GM21390 (cell line): Measurements from ENCODE around the gene C3orf18.
"Not testable (repeated sequence)": the region's sequence is repeated elsewhere in the genome, so short reads cannot be mapped to it uniquely, and the experiment has no call there.

Experiments used
- ATAC-seq: cut with Tn5 transposase; IDR thresholded peaks from one replicate; pipeline ENCODE4 v1.9.1; 2021; ENCODE audit not compliant: unreplicated experiment

Gene C3orf18

GRCh38 chr3:50525191-50525910 lies 42.2 kb downstream of the C3orf18 start:
- ATAC-seq, result no peak

DNA sequence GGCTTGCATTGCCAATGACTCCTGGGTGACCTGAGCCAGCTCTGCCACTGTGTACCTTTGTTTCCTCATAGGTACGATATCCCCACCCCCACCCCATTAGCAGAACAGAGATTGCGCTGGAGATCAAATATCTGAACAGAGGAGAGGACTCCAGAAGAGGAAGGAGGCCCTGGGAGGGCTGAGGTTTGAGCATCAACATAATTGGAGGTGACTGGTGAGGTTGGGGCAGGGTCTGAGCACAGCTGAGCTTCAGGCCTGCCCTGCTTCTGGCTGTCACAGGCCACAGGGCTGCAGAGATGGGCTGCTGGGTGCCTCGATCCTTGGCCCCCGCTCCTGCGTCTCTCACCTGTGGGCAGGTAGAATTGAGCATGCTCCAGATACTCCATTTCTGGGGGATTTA lies 42.8 kb downstream of the C3orf18 start:
- no peak for ATAC-seq

- no peak for ATAC-seq
Measured at GRCh38 chr3:50523279-50523811, 44.2 kb downstream of the C3orf18 start.

GRCh38 chr3:50521572-50521971 lies 46.0 kb downstream of the C3orf18 start:
- no peak for ATAC-seq

DNA sequence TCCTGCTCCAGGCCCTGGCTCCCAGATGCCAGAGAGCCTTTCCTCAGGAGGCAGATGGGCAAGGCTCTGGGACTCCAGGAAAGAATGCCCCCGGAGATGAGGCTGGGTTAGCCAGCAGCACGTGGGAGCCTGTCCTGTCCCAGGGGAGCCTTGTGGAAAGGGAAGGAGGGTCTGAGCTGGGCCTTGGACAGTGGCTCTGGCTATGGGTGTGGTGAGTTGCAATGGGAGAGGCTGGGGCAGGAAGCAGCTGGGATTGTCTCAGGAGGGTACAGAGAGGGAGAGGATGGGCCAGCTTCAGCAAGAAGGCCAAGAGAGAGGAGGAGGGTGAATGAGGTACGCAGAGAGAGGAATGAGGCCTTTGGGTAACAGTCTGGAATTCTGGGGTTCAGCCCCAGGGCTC lies 46.7 kb downstream of the C3orf18 start:
- no peak for ATAC-seq

- no peak for ATAC-seq
Measured at GRCh38 chr3:50519471-50520089, 48.0 kb downstream of the C3orf18 start.

GRCh38 chr3:50518436-50518835 lies 49.1 kb downstream of the C3orf18 start:
- no peak for ATAC-seq

DNA sequence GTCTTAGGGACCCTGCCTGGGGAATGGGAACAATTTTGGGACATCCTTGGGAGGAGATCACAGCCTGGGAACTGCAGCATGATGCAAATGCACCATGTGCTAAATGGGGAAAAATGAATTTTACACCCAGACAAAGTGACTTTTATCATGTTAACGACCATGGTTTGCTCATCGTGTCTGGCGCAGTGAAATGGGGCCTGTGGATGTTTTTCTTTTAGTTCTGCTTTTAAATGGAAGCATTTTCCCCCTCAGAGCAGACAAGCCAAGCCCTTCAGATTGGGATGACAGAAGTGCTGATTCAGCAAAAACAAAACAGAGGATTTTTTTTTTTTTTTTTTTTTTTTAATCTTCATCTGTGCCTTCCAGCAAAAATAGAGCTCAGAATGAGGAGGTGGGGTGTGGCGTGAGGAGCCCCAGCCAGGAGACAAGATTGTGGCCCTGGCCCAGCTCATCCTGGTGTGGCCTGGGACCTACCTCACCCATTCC lies 49.8 kb downstream of the C3orf18 start:
- ATAC-seq, result no peak

- no peak for ATAC-seq
Measured at GRCh38 chr3:50516440-50516871, 51.1 kb downstream of the C3orf18 start.

DNA sequence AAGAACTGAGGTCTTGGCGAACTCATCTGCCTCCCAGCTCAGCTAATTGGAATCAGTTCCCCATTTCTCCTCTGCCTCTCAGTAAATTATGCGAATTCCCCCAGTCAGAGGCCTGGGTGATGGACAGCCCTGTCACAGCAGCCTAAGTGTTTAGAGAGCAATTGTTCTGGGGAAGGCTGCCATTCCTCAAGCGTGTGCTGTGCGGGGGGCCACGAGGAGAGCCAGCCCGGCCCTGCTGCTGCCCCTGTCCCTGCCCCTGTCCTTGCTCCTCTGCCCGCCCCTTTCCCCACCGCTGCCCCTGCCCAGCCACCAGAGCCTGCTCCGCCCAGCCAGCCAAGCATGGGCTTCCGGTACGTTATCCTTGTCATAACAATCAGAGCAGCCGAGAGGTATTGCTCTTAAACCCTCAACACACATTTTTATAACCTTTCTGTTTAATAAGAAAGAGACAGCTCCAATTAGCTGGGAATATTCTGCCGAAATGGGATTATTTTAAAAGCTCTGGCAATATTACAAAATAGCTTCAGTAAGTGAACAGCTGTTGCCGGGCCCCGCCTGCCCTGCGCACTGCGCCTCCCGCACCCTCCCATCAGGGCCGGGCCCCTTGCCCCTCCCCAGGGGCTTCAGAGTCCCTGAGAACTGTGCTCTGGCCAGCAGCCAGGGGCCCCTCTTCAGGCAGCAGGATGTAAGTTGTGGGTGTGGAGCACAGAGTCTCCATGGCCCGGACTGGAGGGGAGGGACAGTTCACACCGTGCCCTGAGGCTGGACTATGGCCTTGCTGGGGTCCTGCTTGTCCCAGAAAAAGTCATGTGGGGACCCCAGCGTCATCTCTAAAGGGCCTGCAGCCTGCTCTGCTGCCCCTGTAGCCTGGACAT lies 51.7 kb downstream of the C3orf18 start:
- no peak for ATAC-seq

GRCh38 chr3:50512908-50513307 lies 54.6 kb downstream of the C3orf18 start:
- not testable (repeated sequence) for ATAC-seq

- ATAC-seq, result no peak
Measured at GRCh38 chr3:50512131-50512530, 55.4 kb downstream of the C3orf18 start.

- no peak for ATAC-seq
Measured at GRCh38 chr3:50510325-50510724, 57.2 kb downstream of the C3orf18 start.

GRCh38 chr3:50509715-50510114 lies 57.8 kb downstream of the C3orf18 start:
- no peak for ATAC-seq

- ATAC-seq, result no peak
Measured at GRCh38 chr3:50508821-50509220, 58.7 kb downstream of the C3orf18 start.
